Measurements from ENCODE around the gene CCSER1.

The CCSER1 gene

GRCh38 chr4:90545380-90545779 is 418.2 kb downstream of the CCSER1 start:
- DNase-seq (ENCODE audit: low read depth, low spot score), result no peak

- no peak for DNase-seq (ENCODE audit: low read depth, low spot score)
Measured at GRCh38 chr4:90546114-90546513, 418.9 kb downstream of the CCSER1 start.

- DNase-seq (ENCODE audit: low read depth, low spot score), result no peak
Measured at GRCh38 chr4:90570615-90571014, 443.4 kb downstream of the CCSER1 start.

- DNase-seq (ENCODE audit: low read depth, low spot score), result no peak
Measured at GRCh38 chr4:90572996-90573395, 445.8 kb downstream of the CCSER1 start.

- DNase-seq (ENCODE audit: low read depth, low spot score), result no peak
Measured at GRCh38 chr4:90575371-90575770, 448.2 kb downstream of the CCSER1 start.

- DNase-seq (ENCODE audit: low read depth, low spot score), result no peak
Measured at GRCh38 chr4:90580326-90580725, 453.1 kb downstream of the CCSER1 start.

- no peak for DNase-seq (ENCODE audit: low read depth, low spot score)
Measured at GRCh38 chr4:90582087-90582486, 454.9 kb downstream of the CCSER1 start.

- DNase-seq (ENCODE audit: low read depth, low spot score), result no peak
Measured at GRCh38 chr4:90584051-90584450, 456.9 kb downstream of the CCSER1 start.

GRCh38 chr4:90585961-90586360 is 458.8 kb downstream of the CCSER1 start:
- no peak for DNase-seq (ENCODE audit: low read depth, low spot score)

- DNase-seq (ENCODE audit: low read depth, low spot score), result no peak
Measured at GRCh38 chr4:90586799-90587198, 459.6 kb downstream of the CCSER1 start.

GRCh38 chr4:90597927-90598326 is 470.7 kb downstream of the CCSER1 start:
- no peak for DNase-seq (ENCODE audit: low read depth, low spot score)

- no peak for DNase-seq (ENCODE audit: low read depth, low spot score)
Measured at GRCh38 chr4:90598741-90599140, 471.5 kb downstream of the CCSER1 start.

GRCh38 chr4:90602726-90603125 is 475.5 kb downstream of the CCSER1 start:
- DNase-seq (ENCODE audit: low read depth, low spot score), result no peak

- no peak for DNase-seq (ENCODE audit: low read depth, low spot score)
Measured at GRCh38 chr4:90603540-90603939, 476.3 kb downstream of the CCSER1 start.

GRCh38 chr4:90606781-90607180 is 479.6 kb downstream of the CCSER1 start:
- DNase-seq (ENCODE audit: low read depth, low spot score), result no peak

GRCh38 chr4:90614371-90614770 is 487.2 kb downstream of the CCSER1 start:
- DNase-seq (ENCODE audit: low read depth, low spot score), result no peak

- no peak for DNase-seq (ENCODE audit: low read depth, low spot score)
Measured at GRCh38 chr4:90621080-90621479, 493.9 kb downstream of the CCSER1 start.

- DNase-seq (ENCODE audit: low read depth, low spot score), result no peak
Measured at GRCh38 chr4:90624781-90625180, 497.6 kb downstream of the CCSER1 start.

GRCh38 chr4:90641861-90642599 is 514.8 kb downstream of the CCSER1 start:
- DNase-seq (ENCODE audit: low read depth, low spot score), result no peak

GRCh38 chr4:90643156-90643555 is 516.0 kb downstream of the CCSER1 start:
- DNase-seq (ENCODE audit: low read depth, low spot score), result no peak

- no peak for DNase-seq (ENCODE audit: low read depth, low spot score)
Measured at GRCh38 chr4:90648311-90648710, 521.1 kb downstream of the CCSER1 start.

- no peak for DNase-seq (ENCODE audit: low read depth, low spot score)
Measured at GRCh38 chr4:90648791-90649190, 521.6 kb downstream of the CCSER1 start.

GRCh38 chr4:90660672-90661071 is 533.5 kb downstream of the CCSER1 start:
- DNase-seq (ENCODE audit: low read depth, low spot score), result no peak

GRCh38 chr4:90670183-90670582 is 543.0 kb downstream of the CCSER1 start:
- DNase-seq (ENCODE audit: low read depth, low spot score), result no peak

Measured in smooth muscle cell of the brain vasculature (primary cell).